HepG2 (cell line): ENCODE data around the gene AGRN. TPM values are rescaled to one million over a fixed set of nuclear protein-coding genes. Genes with fewer than 3 reads are reported as not detected.
A peak's percentile ranks its signal among the peaks of the same experiment; 100 is the strongest.

Source experiments
- ATM ChIP-seq: fragments of 450-650 bp; IDR thresholded peaks from 2 replicates; pipeline ENCODE4 v1.7.1; 2017; ENCODE audit warnings: mild to moderate bottlenecking, borderline replicate concordance
- ELF3 ChIP-seq: IDR thresholded peaks from 2 replicates; pipeline ENCODE4 v1.6.1; 2016; ENCODE audit warnings: missing genetic modification reagents, missing compliant biosample characterization
- MXD1 ChIP-seq: sonication (generic); formaldehyde crosslinking; IDR thresholded peaks from 2 replicates; pipeline ENCODE4 v1.4.0; 2020; ENCODE audit warnings: mild to moderate bottlenecking, missing genetic modification reagents
- NCOA2 ChIP-seq: sonication (generic); formaldehyde crosslinking; IDR thresholded peaks from 2 replicates; pipeline ENCODE4 v1.8.0; 2022; ENCODE audit warnings: inconsistent platforms
- POGZ ChIP-seq: sonication (generic); formaldehyde crosslinking; IDR thresholded peaks from 2 replicates; pipeline ENCODE4 v1.4.0; 2020; ENCODE audit warnings: mild to moderate bottlenecking, missing genetic modification reagents
- PRDM15 ChIP-seq: sonication (generic); formaldehyde crosslinking; IDR thresholded peaks from 2 replicates; pipeline ENCODE4 v1.4.0; 2020; ENCODE audit warnings: missing genetic modification reagents
- SP1 ChIP-seq, 2 experiments: fragments of 450-650 bp in 1 of 2; sonication (generic) in 1 of 2; formaldehyde crosslinking in 1 of 2; IDR thresholded peaks; 2 replicates each; pipeline versions ENCODE4 v1.4.0 to v1.6.1; 2016 to 2020; ENCODE audit warnings: missing genetic modification reagents in 1 of 2
- TBX2 ChIP-seq: sonication (generic); formaldehyde crosslinking; IDR thresholded peaks from 2 replicates; pipeline ENCODE4 v1.5.0; 2020; ENCODE audit warnings: missing genetic modification reagents, mild to moderate bottlenecking, borderline replicate concordance
- ZBTB14 ChIP-seq: sonication (generic); formaldehyde crosslinking; IDR thresholded peaks from 2 replicates; pipeline ENCODE4 v1.4.0; 2020; ENCODE audit warnings: missing genetic modification reagents
- ZMAT5 ChIP-seq: sonication (generic); formaldehyde crosslinking; IDR thresholded peaks from 2 replicates; pipeline ENCODE4 v1.5.0; 2020; ENCODE audit warnings: mild to moderate bottlenecking, low read depth, missing genetic modification reagents, borderline replicate concordance
- ZMYM4 ChIP-seq: sonication (generic); formaldehyde crosslinking; IDR thresholded peaks from 2 replicates; pipeline ENCODE4 v1.8.1; 2023; ENCODE audit warnings: mild to moderate bottlenecking, missing genetic modification reagents
- ZNF124 ChIP-seq: sonication (generic); formaldehyde crosslinking; IDR thresholded peaks from 2 replicates; pipeline ENCODE4 v1.4.0; 2020; ENCODE audit warnings: missing genetic modification reagents
- ZNF142 ChIP-seq: sonication (generic); formaldehyde crosslinking; IDR thresholded peaks from 2 replicates; pipeline ENCODE4 v1.4.0; 2020; ENCODE audit warnings: missing genetic modification reagents
- ZNF326 ChIP-seq: sonication (generic); formaldehyde crosslinking; IDR thresholded peaks from 2 replicates; pipeline ENCODE4 v1.4.0; 2020; ENCODE audit warnings: missing genetic modification reagents, borderline replicate concordance
- ZNF562 ChIP-seq: sonication (generic); formaldehyde crosslinking; IDR thresholded peaks from 2 replicates; pipeline ENCODE4 v1.8.0; 2022; ENCODE audit warnings: missing genetic modification reagents, borderline replicate concordance
- ZNF672 ChIP-seq: sonication (generic); formaldehyde crosslinking; IDR thresholded peaks from 2 replicates; pipeline ENCODE4 v1.8.1; 2022; ENCODE audit warnings: missing genetic modification reagents
- ZNF850 ChIP-seq: sonication (generic); formaldehyde crosslinking; conservative IDR thresholded peaks from 2 replicates; pipeline ENCODE4 v1.9.0; 2021; ENCODE audit warnings: mild to moderate bottlenecking, missing genetic modification reagents
- polyA plus RNA-seq, 8 experiments: library from polyadenylated mRNA; depleted of rRNA in 3 of 8; stranded (reverse) in 7 of 8; unstranded in 1 of 8; fragments of >200 nt; fragmentation: Illumina TruSeq in 4 of 8; extraction: Trizol in 4 of 8; gene quantifications; 2 replicates each; pipeline versions ENCODE4 v1.2.1 to v1.2.3, GENCODE V29; 2011 to 2016; ENCODE audit warnings: low read depth in 4 of 8, missing spikeins in 1 of 8, mixed read lengths in 1 of 8; ENCODE audit not compliant: insufficient read depth in 1 of 8
- total RNA-seq, 5 experiments: library from RNA; depleted of rRNA; stranded (reverse); fragments of >200 nt; fragmentation: Illumina TruSeq; extraction: Trizol; gene quantifications; 2 replicates each; pipeline ENCODE4 v1.2.3, GENCODE V29; 2016; ENCODE audit warnings: low read depth in 1 of 5

AGRN gene
- total and polyA plus RNA-seq, 2 of the 13 experiments (the other 11 are each of a cell fraction or from before 2014, with no cell fraction given) = 29.8 to 65.2 TPM

GRCh38 chr1:1006305-1007159 lies 13.4 kb upstream of the AGRN start (continued):
- TF ChIP-seq ZNF562 (CRISPR knock-in tag) = no peak
- TF ChIP-seq ZNF672 = no peak; the same call in 1 of the 2 replicates
- TF ChIP-seq NCOA2 (CRISPR knock-in tag) = peak; percentile 74
- TF ChIP-seq ZNF142 (CRISPR knock-in tag) = peak; percentile 75
- TF ChIP-seq TBX2 = peak; percentile 88
- no peak for TF ChIP-seq ZMAT5 (CRISPR knock-in tag)
- TF ChIP-seq SP1 (IDR thresholded peaks at IDR 0.05) = no peak
- TF ChIP-seq SP1 (CRISPR knock-in tag; IDR thresholded peaks at IDR 0.05) = peak; percentile 48
- TF ChIP-seq PRDM15 = peak; percentile 55; the same call in 1 of the 2 replicates
- TF ChIP-seq MXD1 (CRISPR knock-in tag) = 0 out of 2 replicates have a peak, but pooled peaks have one; percentile 14
- no peak for TF ChIP-seq ZBTB14 (CRISPR knock-in tag)
- TF ChIP-seq ZNF326 (CRISPR knock-in tag) = peak; percentile 68; the same call in 1 of the 2 replicates
- no peak for TF ChIP-seq ZNF850
- TF ChIP-seq ZNF124 = no peak
- TF ChIP-seq ELF3 (CRISPR knock-in tag) = peak; percentile 89
- peak; percentile 62; the same call in 1 of the 2 replicates for TF ChIP-seq ZMYM4 (CRISPR knock-in tag)
- peak; percentile 48; the same call in 1 of the 2 replicates for TF ChIP-seq POGZ (CRISPR knock-in tag)
- no peak for TF ChIP-seq ATM
